GM21786 (cell line): ENCODE results near the gene PNP.
"Not testable (repeated sequence)": the region's sequence is repeated elsewhere in the genome, so short reads cannot be mapped to it uniquely, and the experiment has no call there.

ENCODE experiments used
- ATAC-seq: cut with Tn5 transposase; IDR thresholded peaks from one replicate; pipeline ENCODE4 v1.9.1; 2021; ENCODE audit not compliant: unreplicated experiment

Gene PNP

DNA sequence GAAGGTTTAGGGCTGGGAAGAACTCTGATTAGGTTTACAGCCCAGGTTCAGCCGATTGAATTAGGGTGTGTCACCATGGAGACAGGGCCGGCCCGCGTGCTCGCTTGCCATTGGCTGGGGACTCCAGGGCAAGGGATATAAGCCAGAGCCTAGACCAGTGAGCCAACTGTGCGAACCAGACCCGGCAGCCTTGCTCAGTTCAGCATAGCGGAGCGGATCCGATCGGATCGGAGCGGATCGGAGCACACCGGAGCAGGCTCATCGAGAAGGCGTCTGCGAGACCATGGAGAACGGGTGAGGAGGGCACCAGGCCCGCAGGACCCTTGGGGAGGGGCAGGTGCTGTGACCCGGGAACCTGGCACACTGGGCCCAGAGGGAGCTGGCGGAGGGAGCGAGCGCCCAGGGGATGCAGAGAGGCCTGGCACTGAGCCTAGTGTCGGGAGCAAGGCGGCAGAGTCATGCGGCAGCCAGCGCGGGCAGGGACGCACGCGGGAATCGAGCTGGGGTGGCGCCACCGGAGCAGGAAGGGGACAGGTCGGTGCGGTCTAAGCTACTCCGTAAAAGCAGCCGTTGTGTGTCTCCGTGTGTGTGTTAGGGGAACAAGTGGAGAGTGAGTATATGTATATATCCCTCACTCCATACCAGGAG, at the start of gene PNP:
Gene PNP (plus strand): TSS at position 165 of the 648 bp plus-strand sequence. CDS start 119 bp downstream, at position 284.
- ATAC-seq, result peak; percentile 94

GRCh38 chr14:20419419-20419818, 49.8 kb upstream of the PNP start:
- ATAC-seq, result no peak

DNA sequence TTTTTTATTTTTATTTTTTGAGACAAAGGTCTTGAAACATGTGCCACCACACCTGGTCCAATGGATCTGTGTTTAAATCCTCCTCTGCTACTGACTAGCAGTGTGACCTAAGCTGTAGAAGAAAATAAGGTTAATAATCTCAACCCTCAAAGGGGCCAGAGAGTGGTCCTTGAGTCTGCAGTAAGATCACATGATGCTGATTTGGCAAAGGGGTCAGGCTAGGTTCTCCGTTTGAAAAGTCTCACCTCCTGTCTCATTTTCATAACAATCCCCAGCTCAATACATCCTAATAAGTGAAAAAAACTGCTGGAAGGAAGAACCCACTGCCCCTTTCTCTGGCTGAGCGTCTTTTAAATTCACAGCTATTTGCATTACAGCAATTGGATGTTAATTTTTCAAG, 47.9 kb upstream of the PNP start:
- ATAC-seq, result no peak

DNA sequence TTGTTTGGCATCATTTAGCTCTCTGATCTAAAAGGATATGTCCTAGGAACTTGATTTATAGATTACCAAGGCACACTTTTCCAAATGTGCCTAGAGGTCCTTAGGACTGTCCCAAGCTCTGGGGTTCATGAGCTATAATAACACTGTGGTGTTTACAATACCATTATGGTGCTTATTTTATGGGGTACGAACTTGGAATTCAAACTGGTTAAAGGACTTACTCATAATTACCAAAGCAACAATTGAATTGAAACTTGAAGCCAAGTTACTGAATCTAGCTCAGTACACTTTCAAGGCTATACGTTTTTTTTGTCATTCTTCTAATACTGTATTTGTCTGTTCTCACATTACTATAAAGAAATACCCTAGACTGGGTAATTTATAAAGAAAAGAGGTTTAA, 46.3 kb upstream of the PNP start:
- ATAC-seq, result no peak

- no peak for ATAC-seq
Observed at GRCh38 chr14:20424851-20425250, 44.4 kb upstream of the PNP start.

DNA sequence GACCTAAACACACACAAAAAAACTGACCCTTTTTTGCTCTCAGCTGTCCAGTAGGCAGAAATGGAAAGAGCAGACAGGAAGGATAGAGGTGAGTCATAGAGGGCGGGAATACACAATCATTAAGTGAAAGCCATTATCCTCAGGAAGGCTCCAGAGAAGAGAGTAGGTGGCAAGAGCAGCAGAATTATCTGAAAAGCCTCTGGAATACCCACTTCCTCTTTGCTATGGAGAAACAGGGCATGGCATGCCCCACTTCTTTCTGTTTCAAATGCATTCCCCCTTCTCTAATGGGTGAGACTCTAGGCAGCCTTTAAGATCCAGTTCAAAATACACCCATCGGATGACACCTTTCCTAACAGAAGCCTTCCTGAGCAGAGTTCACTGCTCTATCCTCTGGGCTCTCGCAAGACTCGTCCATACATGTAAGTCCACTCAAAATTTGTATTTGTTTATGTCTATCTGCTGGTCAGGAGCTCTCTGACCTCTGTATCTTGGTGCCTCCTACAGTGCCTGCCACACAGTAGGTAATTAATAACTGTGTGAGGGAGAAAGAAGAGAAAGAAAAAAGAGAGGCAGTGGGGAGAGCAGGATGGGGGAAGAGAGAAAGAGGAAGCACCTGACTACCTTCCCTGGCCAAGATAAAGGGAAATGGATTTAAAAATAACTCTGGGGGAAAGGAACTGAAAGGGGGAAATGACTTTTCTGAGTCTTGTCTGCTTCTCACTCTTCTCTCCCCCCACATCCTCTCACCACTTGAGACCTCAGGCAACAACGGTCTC, 41.8 kb upstream of the PNP start:
- ATAC-seq, result peak; percentile 81

DNA sequence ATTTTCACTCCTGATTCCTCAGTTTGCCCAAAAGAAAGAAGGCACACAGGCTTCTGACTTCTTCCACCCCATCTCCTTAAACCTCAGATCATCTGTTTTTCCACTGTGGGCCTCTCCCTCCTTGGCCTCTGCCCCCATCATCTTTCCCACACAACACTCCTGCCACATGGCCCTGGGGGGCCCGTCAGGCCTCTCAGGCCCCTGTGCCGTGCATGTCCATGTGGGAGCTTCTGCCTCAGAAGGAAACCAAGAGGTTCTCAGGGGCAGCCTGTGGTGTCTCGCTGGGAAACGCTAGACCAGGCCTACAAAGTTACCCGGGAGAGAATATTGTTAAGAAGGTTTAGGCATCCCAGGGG, 41.2 kb upstream of the PNP start:
- ATAC-seq, result peak; percentile 28

GRCh38 chr14:20428802-20429201, 40.4 kb upstream of the PNP start:
- ATAC-seq, result no peak

GRCh38 chr14:20429801-20430669, 39.2 kb upstream of the PNP start:
- ATAC-seq, result no peak

DNA sequence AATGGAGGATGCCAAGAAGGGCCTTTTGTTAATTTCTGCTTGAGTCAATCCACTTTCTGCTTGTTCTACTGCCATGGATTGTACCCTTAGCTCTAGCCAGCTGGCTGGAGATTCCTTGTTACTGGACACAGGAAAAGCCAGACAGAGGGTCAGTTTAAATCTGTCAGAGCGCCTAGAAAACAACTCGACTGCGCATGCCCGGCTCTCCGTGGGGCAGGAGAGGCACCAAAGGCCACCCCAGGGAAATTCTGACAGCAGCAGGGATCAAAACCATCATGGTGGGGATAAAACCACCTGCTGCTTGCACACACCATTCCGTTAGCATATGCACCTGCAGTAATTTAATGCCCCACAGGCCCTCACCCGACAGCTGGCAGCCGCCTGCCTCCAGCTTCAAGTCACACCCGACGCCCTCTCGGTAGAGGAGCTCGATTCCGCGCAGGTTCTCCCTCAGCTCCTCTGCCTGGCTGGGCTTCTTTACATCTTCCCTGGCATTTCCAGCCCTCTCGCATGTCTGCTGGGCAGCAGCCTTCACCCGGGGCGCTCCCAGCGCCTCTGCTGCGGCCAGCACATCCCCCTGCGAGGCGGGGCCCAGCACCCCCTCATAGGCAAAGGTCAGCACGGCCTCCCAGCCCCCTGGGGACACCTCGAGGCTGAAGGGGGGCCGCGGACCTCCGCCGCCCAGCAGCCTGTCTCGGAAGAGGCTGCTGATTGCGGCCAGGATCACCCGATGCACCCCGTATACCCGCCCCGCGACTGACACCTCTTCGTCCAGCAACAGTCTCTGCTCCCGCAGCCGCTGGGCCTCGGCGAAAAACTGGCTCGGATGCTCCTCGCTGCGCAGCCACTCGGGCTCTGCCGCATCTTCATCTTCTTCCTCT, 34.3 kb upstream of the PNP start:
- ATAC-seq, result no peak

DNA sequence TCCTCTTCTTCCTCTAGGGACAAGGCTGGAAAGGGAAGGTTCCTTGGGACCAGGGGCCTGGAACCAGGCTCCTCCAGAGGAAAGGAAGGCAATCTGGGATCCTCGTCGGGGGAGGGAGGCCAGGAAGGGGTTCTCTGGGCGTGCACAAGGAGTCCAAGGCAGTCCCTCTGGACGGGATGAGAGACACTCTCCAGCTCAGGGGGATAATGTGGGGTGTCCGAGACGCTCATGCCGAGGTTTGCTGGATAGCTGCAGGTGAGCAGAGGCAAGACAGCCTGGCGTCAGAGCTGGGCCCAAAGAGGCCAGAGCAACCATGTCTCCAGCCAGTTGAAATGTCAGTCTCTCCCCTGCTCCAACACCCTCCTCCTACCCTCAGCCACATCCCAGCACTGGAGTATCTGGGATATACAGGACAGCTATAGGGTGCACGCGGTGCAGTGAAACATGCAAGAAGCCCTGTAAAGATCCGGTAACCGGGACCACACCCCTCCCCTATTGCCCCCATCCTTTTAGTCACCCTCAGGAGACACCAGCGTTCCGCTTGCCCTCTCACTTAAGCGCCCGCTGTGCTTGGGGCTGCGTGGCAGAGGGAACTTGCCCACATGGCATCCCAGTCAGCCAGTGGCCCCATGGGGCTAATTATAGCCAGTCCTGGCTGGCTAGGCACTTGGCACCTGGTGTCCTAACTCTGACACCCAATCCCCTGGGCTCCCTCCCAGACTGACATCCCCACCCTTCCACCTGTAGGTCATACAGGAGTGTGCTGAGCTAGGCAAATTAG, 33.4 kb upstream of the PNP start, which contains the start of gene KLHL33:
Gene KLHL33 (minus strand): TSS at position 585 of the 781 bp plus-strand sequence. CDS start 355 bp downstream, at position 230.
- no peak for ATAC-seq

DNA sequence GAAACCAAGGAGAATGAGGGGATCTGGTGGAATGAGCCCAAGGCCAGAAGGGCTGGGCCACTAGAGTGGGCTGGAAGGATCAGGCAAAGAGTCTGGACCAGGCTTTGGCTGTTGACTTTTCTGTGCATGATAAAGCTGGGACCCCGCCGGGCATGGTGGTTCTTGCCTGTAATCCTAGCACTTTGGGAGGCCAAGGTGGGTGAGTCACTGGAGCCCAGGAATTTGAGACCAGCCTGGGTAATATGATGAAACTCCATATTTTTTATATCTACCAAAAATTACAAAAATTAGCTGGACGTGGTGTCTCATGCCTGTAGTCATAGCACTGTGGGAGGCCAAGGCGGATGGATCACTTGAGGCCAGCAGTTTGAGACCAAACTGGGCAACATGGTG, 32.8 kb upstream of the PNP start:
- no peak for ATAC-seq

DNA sequence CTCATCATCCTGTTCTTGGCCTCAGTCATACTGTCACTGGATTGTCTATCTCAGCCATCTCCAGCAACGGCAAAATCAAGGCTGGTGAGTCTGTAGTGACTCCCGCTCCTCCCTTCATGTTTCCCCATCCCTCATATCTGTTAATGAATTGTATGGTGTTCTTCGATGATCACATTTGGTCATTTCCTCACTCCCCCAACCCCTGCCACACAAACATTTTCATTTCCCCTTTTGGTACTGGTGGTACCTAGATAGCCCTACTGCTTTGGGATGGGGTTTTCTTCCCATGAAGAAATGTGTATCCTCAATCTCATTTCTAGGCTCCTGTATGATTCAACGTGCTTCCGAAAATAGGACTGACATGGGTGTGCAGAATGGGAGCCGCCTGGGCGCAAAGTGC, 30.5 kb upstream of the PNP start:
- no peak for ATAC-seq

GRCh38 chr14:20440465-20440864, 28.7 kb upstream of the PNP start:
- no peak for ATAC-seq

- no peak for ATAC-seq
Observed at GRCh38 chr14:20440882-20441281, 28.3 kb upstream of the PNP start.

- ATAC-seq, result no peak
Observed at GRCh38 chr14:20441461-20441860, 27.7 kb upstream of the PNP start.

GRCh38 chr14:20443650-20444049, 25.6 kb upstream of the PNP start:
- ATAC-seq, result not testable (repeated sequence)

DNA sequence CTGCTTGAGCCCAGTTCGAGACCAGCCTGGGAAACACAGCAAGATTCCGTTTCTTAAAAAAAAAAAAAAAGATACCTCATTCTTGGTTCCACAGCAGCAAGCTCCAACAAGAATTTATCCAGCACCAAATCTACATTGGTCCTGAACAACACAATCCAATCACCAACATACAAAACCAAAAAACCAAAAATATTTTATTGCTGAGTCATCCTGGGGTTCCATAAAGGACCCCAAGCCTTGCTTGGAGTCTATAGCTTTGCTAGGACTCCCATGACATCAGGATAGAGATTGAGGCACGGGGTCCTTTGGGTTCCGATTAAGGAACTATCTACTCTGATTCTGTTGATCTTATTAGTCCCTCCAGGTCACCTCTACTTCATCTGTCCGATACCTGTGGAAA, 22.3 kb upstream of the PNP start:
- no peak for ATAC-seq

- ATAC-seq, result not testable (repeated sequence)
Observed at GRCh38 chr14:20452831-20453230, 16.4 kb upstream of the PNP start.
